Stomach (tissue), 9 donors: ENCODE measurements around the gene PVR. TPM values are rescaled to one million over a fixed set of nuclear protein-coding genes. Genes with fewer than 3 reads are reported as not detected.

Source experiments
- DNase-seq, 2 donors: peaks; one replicate each; pipeline versions ENCODE4 v3.0.0 to v3.0.0-alpha.2; 2013 to 2019
- H3K27ac ChIP-seq, 5 donors: fragments of 200-600 bp in 4 of 5; sonication (generic) in 4 of 5; one replicate each; pipeline ENCODE4 v1.5.1; 2013 to 2019; ENCODE audit warnings: mild to moderate bottlenecking in 1 of 5, moderate library complexity in 1 of 5
- H3K27me3 ChIP-seq, 3 donors: fragments of 200-600 bp; sonication (generic); one replicate each; pipeline ENCODE4 v1.5.1; 2017 to 2019; ENCODE audit warnings: mixed run types in 1 of 3
- H3K36me3 ChIP-seq, 4 donors: fragments of 200-600 bp; sonication (generic); 1 replicate in 3 of 4; 2 replicates in 1 of 4; pipeline ENCODE4 v1.5.1; 2016 to 2019
- H3K4me1 ChIP-seq, 4 donors: fragments of 200-600 bp; sonication (generic); one replicate each; pipeline ENCODE4 v1.5.1; 2016 to 2019
- H3K4me3 ChIP-seq, 4 donors: fragments of 200-600 bp; sonication (generic) in 3 of 4; one replicate each; pipeline ENCODE4 v1.5.1; 2016 to 2019; ENCODE audit warnings: mild to moderate bottlenecking in 1 of 4
- H3K9me3 ChIP-seq, 4 donors: fragments of 200-600 bp; sonication (generic); one replicate each; pipeline ENCODE4 v1.5.1; 2016 to 2019
- CTCF ChIP-seq, 7 experiments: fragments of 450-650 bp in 4 of 7; fragments of 200-600 bp in 3 of 7; sonication (generic) in 3 of 7; IDR thresholded peaks; one replicate each; pipeline ENCODE4 v1.5.1; 2016 to 2019; ENCODE audit warnings: antibody characterized with exemption in 7 of 7, control low read depth in 2 of 7, mild to moderate bottlenecking in 1 of 7
- EP300 ChIP-seq: sonication (generic); formaldehyde crosslinking; IDR thresholded peaks from one replicate; pipeline ENCODE4 v1.6.1; 2017; ENCODE audit warnings: antibody characterized with exemption
- POLR2A ChIP-seq, 4 donors: fragments of 450-650 bp; IDR thresholded peaks; one replicate each; pipeline ENCODE4 v1.6.1; 2016; ENCODE audit warnings: antibody characterized with exemption in 4 of 4, control low read depth in 2 of 4, mild to moderate bottlenecking in 1 of 4, moderate library complexity in 1 of 4
- WGBS, 5 donors: extraction: QIAGEN DNeasy Blood & Tissue Kit in 3 of 5; methylation state at CpG; one replicate each; pipeline versions ENCODE4 v1.1.5 to v1.1.7; 2013 to 2018; 5-methylcytosine and 5-hydroxymethylcytosine counted together
- intact Hi-C: fragments of 100-400 bp; cut with DNase I; formaldehyde crosslinking; loops from one replicate; pipeline ENCODE4 v1.15.1; 2023; ENCODE audit warnings: low total_unique reads
- polyA plus RNA-seq, 3 donors: library from polyadenylated mRNA; stranded (reverse); fragments of 200-250 nt; gene quantifications; one replicate each; pipeline ENCODE4 v1.2.3, GENCODE V29; 2013
- total RNA-seq, 5 donors: library from RNA; depleted of rRNA; stranded (reverse); fragments of >200 nt; gene quantifications; one replicate each; pipeline versions ENCODE4 v1.1.0 to v1.2.3, GENCODE V29; 2014 to 2016
- donor health status: healthy with polysubstance abuse.
- donor health status: Bipolar disorder and iron deficiency.
- donor health status: healthy.

PVR gene
- total and polyA plus RNA-seq, 8 donors: 4.9 to 80.8 (median 33.7) TPM

GRCh38 chr19:44710483-44710882 lies 66.8 kb downstream of the PVR start:
- Histone ChIP-seq H3K4me3 (no peak overlapping the region), H3K27me3 (no peaks in the 10 kb centered on the region), H3K4me1 (no peaks in the 10 kb centered on the region), H3K27ac (no peak overlapping the region), H3K9me3 (peaks cover 0 to 9% (median 8%) of the 10 kb centered on the region in 4 donors), H3K36me3 (no peaks in the 10 kb centered on the region)
- no peak for TF ChIP-seq POLR2A (IDR thresholded peaks at IDR 0.05)
- TF ChIP-seq CTCF (IDR thresholded peaks at IDR 0.05): no peak
- intact Hi-C loops: loop anchor here (10.0 kb wide), 1 partner anchor 124 kb away; no protein-coding TSS in a partner anchor
- no peak for DNase-seq
- 68 to 82% (median 76%) methylated on average over 12 to 14 of the region's 14 CpGs for WGBS, 5 donors

GRCh38 chr19:44712864-44713515 lies 69.3 kb downstream of the PVR start:
- intact Hi-C loops: loop anchor here (10.0 kb wide), 1 partner anchor 122 kb away; no protein-coding TSS in a partner anchor
- TF ChIP-seq EP300 (no peak), CTCF (IDR thresholded peaks at IDR 0.05) (no peak)
- H3K36me3 ChIP-seq: no peaks in the 10 kb centered on the region
- no peak overlapping the region for H3K4me3 ChIP-seq
- peaks cover under 1 to 14% (median 7%) of the 10 kb centered on the region in 4 donors for H3K4me1 ChIP-seq
- no peak for DNase-seq
- peaks cover 0 to 12% (median 8%) of the 10 kb centered on the region in 4 donors for H3K9me3 ChIP-seq
- WGBS, 5 donors: 50 to 63% (median 58%) methylated on average over 4 of the region's 4 CpGs
- no peak overlapping the region for H3K27ac ChIP-seq
- H3K27me3 ChIP-seq: no peaks in the 10 kb centered on the region

Other genes starting within 250 kb of the PVR start
- 1 to 10 TPM in 2 of 5 donors, under 1 TPM in 3; 0.43 to 5.0 (median 0.89) TPM for gene ZNF285, start 242.3 kb upstream of the PVR start, total RNA-seq
- 1 to 10 TPM in 1 of 3 donors, under 1 TPM in 2; 0.25 to 1.4 (median 0.46) TPM for gene ZNF285, start 242.3 kb upstream of the PVR start, polyA plus RNA-seq
- gene ZNF229, start 195.4 kb upstream of the PVR start, total RNA-seq: 10 to 100 TPM in 2 of 5 donors, 1 to 10 TPM in 1, not detected in 2; 1.3 to 12.6 (median 10.1) TPM
- 1 to 10 TPM in 2 of 3 donors, under 1 TPM in 1; 0.44 to 1.8 (median 1.4) TPM for gene ZNF229, start 195.4 kb upstream of the PVR start, polyA plus RNA-seq
- 10 to 100 TPM in 4 of 5 donors, under 1 TPM in 1; 0.58 to 94.7 (median 20.9) TPM for gene ZNF180, start 143.4 kb upstream of the PVR start, total RNA-seq
- gene ZNF180, start 143.4 kb upstream of the PVR start, polyA plus RNA-seq: 1 to 10 TPM; 2.7 to 4.6 (median 2.9) TPM
- gene CEACAM20, start 114.2 kb upstream of the PVR start, total RNA-seq: under 1 TPM in 1 of 5 donors, not detected in 4; 0.55 TPM
- gene CEACAM20, start 114.2 kb upstream of the PVR start, polyA plus RNA-seq: not detected
- gene IGSF23, start 30.3 kb upstream of the PVR start, total RNA-seq: under 1 TPM in 1 of 5 donors, not detected in 4; 0.73 TPM
- not detected for gene IGSF23, start 30.3 kb upstream of the PVR start, polyA plus RNA-seq
- 10 to 100 TPM in 1 of 5 donors, 1 to 10 TPM in 3, under 1 TPM in 1; 0.58 to 17.0 (median 2.9) TPM for gene CEACAM19, start 27.6 kb downstream of the PVR start, total RNA-seq
- gene CEACAM19, start 27.6 kb downstream of the PVR start, polyA plus RNA-seq: 1 to 10 TPM; 2.0 to 6.4 (median 2.3) TPM
- not detected for gene CEACAM16, start 55.2 kb downstream of the PVR start, total RNA-seq
- not detected for gene CEACAM16, start 55.2 kb downstream of the PVR start, polyA plus RNA-seq
- gene BCL3, start 104.8 kb downstream of the PVR start, total RNA-seq: 100 to 1,000 TPM in 3 of 5 donors, 10 to 100 TPM in 1, 1 to 10 TPM in 1; 4.4 to 322 (median 139) TPM
- 10 to 100 TPM; 53.5 to 94.1 (median 65.5) TPM for gene BCL3, start 104.8 kb downstream of the PVR start, polyA plus RNA-seq
- gene CBLC, start 134.0 kb downstream of the PVR start, total RNA-seq: 100 to 1,000 TPM in 1 of 5 donors, 10 to 100 TPM in 4; 13.2 to 178 (median 57.2) TPM
- 10 to 100 TPM; 23.3 to 50.9 (median 27.4) TPM for gene CBLC, start 134.0 kb downstream of the PVR start, polyA plus RNA-seq
- gene BCAM, start 165.2 kb downstream of the PVR start, total RNA-seq: 100 to 1,000 TPM in 2 of 5 donors, 10 to 100 TPM in 3; 31.9 to 265 (median 76.8) TPM
- gene BCAM, start 165.2 kb downstream of the PVR start, polyA plus RNA-seq: 10 to 100 TPM in 2 of 3 donors, 1 to 10 TPM in 1; 7.3 to 38.7 (median 20.5) TPM
- gene NECTIN2, start 202.4 kb downstream of the PVR start, total RNA-seq: 100 to 1,000 TPM in 3 of 5 donors, 10 to 100 TPM in 1, 1 to 10 TPM in 1; 1.8 to 160 (median 101) TPM
- gene NECTIN2, start 202.4 kb downstream of the PVR start, polyA plus RNA-seq: 10 to 100 TPM; 44.0 to 90.6 (median 47.2) TPM
- gene TOMM40, start 247.3 kb downstream of the PVR start, total RNA-seq: 100 to 1,000 TPM in 1 of 5 donors, 10 to 100 TPM in 3, 1 to 10 TPM in 1; 7.1 to 100 (median 24.6) TPM
- gene TOMM40, start 247.3 kb downstream of the PVR start, polyA plus RNA-seq: 10 to 100 TPM; 22.5 to 46.8 (median 31.5) TPM